OCI-LY1 (cell line): ENCODE measurements around the gene MAPK8.

Source experiments
- CTCF ChIP-seq: fragments of 200-600 bp; sonication (generic), shearing (Covaris generic); IDR thresholded peaks from 2 replicates; pipeline ENCODE4 v1.5.1; 2017; ENCODE audit warnings: mild to moderate bottlenecking, antibody characterized with exemption, low read length, moderate library complexity, mixed read lengths
- EZH2 ChIP-seq: fragments of 200-600 bp; sonication (generic), shearing (Covaris generic); IDR thresholded peaks from 2 replicates; pipeline ENCODE4 v1.8.0; 2017; ENCODE audit warnings: borderline replicate concordance, mixed run types, mild to moderate bottlenecking, antibody characterized with exemption, low read length, moderate library complexity, mixed read lengths

DNA sequence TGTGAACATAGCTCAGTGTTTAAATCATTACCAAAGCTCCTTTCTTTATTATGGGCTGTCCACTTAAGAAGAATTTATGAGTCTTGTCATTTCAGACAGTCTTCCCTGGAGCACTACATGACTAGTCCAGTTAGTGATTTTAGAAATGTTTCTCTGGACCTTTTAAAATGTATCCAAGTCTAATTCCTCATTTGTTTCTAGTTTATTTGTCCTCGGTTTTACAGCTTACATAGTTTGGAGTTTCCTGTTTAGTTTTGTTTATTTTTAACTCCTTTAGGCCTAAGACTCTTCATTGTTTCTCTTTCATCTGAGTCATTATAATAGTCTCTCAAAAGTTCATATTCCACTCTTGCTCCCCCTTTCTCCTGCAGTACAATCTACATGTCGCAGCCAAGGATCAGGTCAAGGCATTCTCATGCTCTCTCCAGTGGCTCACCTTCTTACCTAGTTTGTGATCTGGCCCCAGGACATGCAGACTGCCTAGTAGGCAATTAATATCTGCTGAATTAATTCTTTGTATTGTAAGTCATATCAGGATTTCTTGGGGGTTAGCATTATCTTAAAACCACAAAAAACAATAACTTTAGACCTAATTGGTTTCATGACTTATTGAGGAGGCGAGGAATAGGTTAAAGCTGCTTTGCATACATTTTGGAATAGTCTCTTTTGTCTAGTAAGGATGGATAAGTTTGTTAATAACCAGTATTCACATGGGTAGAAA, 93.8 kb downstream of the MAPK8 start:
- TF ChIP-seq CTCF (no peak), EZH2 (no peak)
